Neural progenitor cell (in vitro differentiated cells): ENCODE data around the gene ALKBH7. TPM values are rescaled to one million over a fixed set of nuclear protein-coding genes. Genes with fewer than 3 reads are reported as not detected.

Source experiments
- DNase-seq: peaks from one replicate; pipeline ENCODE4 v3.0.0-alpha.2; 2016; ENCODE audit warnings: low spot score
- H2AFZ ChIP-seq: fragments of 200-600 bp; sonication (generic); replicated peaks from 2 replicates; pipeline ENCODE4 v1.6.1; 2016; ENCODE audit warnings: antibody characterized with exemption
- H3F3A ChIP-seq: fragments of 200-600 bp; sonication (generic); 2 replicates; pipeline ENCODE4 v1.6.1; 2016; ENCODE audit warnings: antibody characterized with exemption, low read depth
- H3K27ac ChIP-seq: fragments of 200-600 bp; sonication (generic); 2 replicates; pipeline ENCODE4 v1.5.1; 2016; ENCODE audit warnings: mild to moderate bottlenecking
- H3K27me3 ChIP-seq: fragments of 200-600 bp; sonication (generic); 2 replicates; pipeline ENCODE4 v1.6.1; 2016; ENCODE audit warnings: mild to moderate bottlenecking, moderate library complexity
- H3K36me3 ChIP-seq: fragments of 200-600 bp; sonication (generic); 2 replicates; pipeline ENCODE4 v1.5.1; 2016
- H3K4me1 ChIP-seq: fragments of 200-600 bp; sonication (generic); 2 replicates; pipeline ENCODE4 v1.6.1; 2016; ENCODE audit warnings: mixed run types
- H3K4me2 ChIP-seq: fragments of 200-600 bp; sonication (generic); 2 replicates; pipeline ENCODE4 v1.6.1; 2016
- H3K4me3 ChIP-seq: fragments of 200-600 bp; sonication (generic); 2 replicates; pipeline ENCODE4 v1.5.1; 2016
- H3K79me2 ChIP-seq: fragments of 200-600 bp; sonication (generic); 2 replicates; pipeline ENCODE4 v1.6.1; 2016; ENCODE audit warnings: low read depth
- H3K9ac ChIP-seq: fragments of 200-600 bp; sonication (generic); 2 replicates; pipeline ENCODE4 v1.6.1; 2016
- H3K9me3 ChIP-seq: fragments of 200-600 bp; sonication (generic); 2 replicates; pipeline ENCODE4 v1.5.1; 2016; ENCODE audit warnings: low read depth
- H4K20me1 ChIP-seq: fragments of 200-600 bp; sonication (generic); 2 replicates; pipeline ENCODE4 v1.6.1; 2016; ENCODE audit warnings: low read depth
- H3K27ac Mint-ChIP-seq: 3 replicates; pipeline ENCODE4 v1.8.0; 2021; ENCODE audit warnings: mixed read lengths
- H3K27me3 Mint-ChIP-seq: 2 replicates; pipeline ENCODE4 v1.8.0; 2022; ENCODE audit warnings: low read depth, mild to moderate bottlenecking, inconsistent platforms, moderate library complexity, mixed read lengths; ENCODE audit not compliant: insufficient read depth
- H3K36me3 Mint-ChIP-seq: 3 replicates; pipeline ENCODE4 v1.8.0; 2021; ENCODE audit warnings: mixed read lengths
- H3K4me1 Mint-ChIP-seq: 3 replicates; pipeline ENCODE4 v1.8.0; 2021; ENCODE audit warnings: mixed read lengths
- H3K4me3 Mint-ChIP-seq: 3 replicates; pipeline ENCODE4 v1.8.0; 2021; ENCODE audit warnings: mild to moderate bottlenecking, moderate library complexity, mixed read lengths
- H3K9me3 Mint-ChIP-seq: 3 replicates; pipeline ENCODE4 v1.8.0; 2020; ENCODE audit warnings: mixed read lengths
- EZH2 ChIP-seq: fragments of 200-600 bp; sonication (generic); IDR thresholded peaks from 2 replicates; pipeline ENCODE4 v1.6.1; 2017; ENCODE audit warnings: antibody characterized with exemption, mild to moderate bottlenecking, moderate library complexity
- EZH2phosphoT487 ChIP-seq: fragments of 200-600 bp; sonication (generic); IDR thresholded peaks from 2 replicates; pipeline ENCODE4 v1.6.1; 2017; ENCODE audit warnings: antibody characterized with exemption
- total RNA-seq: library from RNA; depleted of rRNA; stranded (reverse); fragments of >200 nt; gene quantifications from 2 replicates; pipeline ENCODE4 v1.2.3, GENCODE V29; 2015; ENCODE audit warnings: low replicate concordance
- TF ChIP-seq, protein P1 (sequence below): fragments of 200-600 bp; sonication (generic); IDR thresholded peaks from 2 replicates; pipeline ENCODE4 v1.5.1; 2017; ENCODE audit warnings: antibody characterized with exemption, mild to moderate bottlenecking

ALKBH7 gene
- total RNA-seq, 1 donor from 2014 or later: 19.7 TPM

DNA sequence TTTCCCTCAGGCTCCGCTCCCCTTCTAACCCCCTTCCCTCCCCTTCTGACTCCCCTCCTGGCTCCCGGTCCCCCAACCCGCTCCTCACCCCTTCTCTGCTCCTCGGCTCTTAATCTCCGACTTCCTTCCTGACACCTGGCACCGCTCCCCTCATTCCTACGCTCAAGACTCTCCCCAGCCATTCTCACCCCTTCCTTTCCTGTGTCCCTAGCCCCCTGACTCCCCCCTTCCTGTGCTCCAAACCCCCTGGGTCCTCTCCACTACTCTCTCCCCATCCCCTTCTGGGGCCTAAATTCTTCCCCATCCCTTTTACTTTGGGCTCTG lies 10.6 kb upstream of the ALKBH7 start:
- peaks cover 4% of the 10 kb centered on the region for H3K4me1 ChIP-seq
- H3K27me3 ChIP-seq: no peaks in the 10 kb centered on the region
- H3K9me3 Mint-ChIP-seq: no peaks in the 10 kb centered on the region
- H3K4me1 Mint-ChIP-seq: peaks cover 17% of the 10 kb centered on the region
- peak overlapping the region; percentile 48 for H3K9ac ChIP-seq
- peaks cover 6% of the 10 kb centered on the region for H3K79me2 ChIP-seq
- H3K9me3 ChIP-seq: no peaks in the 10 kb centered on the region
- H2AFZ ChIP-seq: peak overlapping the region; percentile 82
- H3K4me3 ChIP-seq: peak overlapping the region; percentile 73
- H3K36me3 ChIP-seq: no peaks in the 10 kb centered on the region
- no peaks in the 10 kb centered on the region for H4K20me1 ChIP-seq
- peaks cover 6% of the 10 kb centered on the region for H3K27me3 Mint-ChIP-seq
- H3K4me2 ChIP-seq: peak overlapping the region; percentile 93
- H3K27ac Mint-ChIP-seq: no peak overlapping the region
- H3K27ac ChIP-seq: no peak overlapping the region
- H3K4me3 Mint-ChIP-seq: peak overlapping the region; percentile 91
- H3F3A ChIP-seq: no peaks in the 10 kb centered on the region
- H3K36me3 Mint-ChIP-seq: peaks cover 9% of the 10 kb centered on the region
- TF ChIP-seq EZH2 (no peak), EZH2phosphoT487 (no peak)
- TF ChIP-seq, protein P1, sequence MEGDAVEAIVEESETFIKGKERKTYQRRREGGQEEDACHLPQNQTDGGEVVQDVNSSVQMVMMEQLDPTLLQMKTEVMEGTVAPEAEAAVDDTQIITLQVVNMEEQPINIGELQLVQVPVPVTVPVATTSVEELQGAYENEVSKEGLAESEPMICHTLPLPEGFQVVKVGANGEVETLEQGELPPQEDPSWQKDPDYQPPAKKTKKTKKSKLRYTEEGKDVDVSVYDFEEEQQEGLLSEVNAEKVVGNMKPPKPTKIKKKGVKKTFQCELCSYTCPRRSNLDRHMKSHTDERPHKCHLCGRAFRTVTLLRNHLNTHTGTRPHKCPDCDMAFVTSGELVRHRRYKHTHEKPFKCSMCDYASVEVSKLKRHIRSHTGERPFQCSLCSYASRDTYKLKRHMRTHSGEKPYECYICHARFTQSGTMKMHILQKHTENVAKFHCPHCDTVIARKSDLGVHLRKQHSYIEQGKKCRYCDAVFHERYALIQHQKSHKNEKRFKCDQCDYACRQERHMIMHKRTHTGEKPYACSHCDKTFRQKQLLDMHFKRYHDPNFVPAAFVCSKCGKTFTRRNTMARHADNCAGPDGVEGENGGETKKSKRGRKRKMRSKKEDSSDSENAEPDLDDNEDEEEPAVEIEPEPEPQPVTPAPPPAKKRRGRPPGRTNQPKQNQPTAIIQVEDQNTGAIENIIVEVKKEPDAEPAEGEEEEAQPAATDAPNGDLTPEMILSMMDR: no peak
- DNase-seq: no peak

DNA sequence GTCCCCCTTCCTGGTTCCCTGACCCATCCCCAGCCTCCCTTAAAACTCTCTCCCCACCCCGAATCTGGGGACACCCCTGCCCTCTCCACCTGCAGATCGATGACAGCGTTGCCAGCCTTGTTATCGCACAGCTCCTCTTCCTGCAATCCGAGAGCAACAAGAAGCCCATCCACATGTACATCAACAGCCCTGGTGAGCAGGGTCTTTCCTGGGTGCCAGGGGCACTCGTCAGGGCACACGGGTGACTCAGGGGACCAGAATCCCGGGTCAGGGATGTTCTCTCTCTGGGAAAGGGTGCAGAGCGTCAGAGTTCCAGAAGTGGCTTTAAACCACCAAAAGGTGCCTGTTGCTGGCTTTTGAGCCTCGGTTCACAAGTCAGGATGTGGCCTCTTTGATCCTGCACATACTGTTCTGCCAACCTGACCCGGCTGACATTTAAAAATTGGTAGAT lies 10.2 kb upstream of the ALKBH7 start:
- peak overlapping the region; percentile 93 for H3K4me2 ChIP-seq
- H3K27ac Mint-ChIP-seq: peak overlapping the region; percentile 15
- H2AFZ ChIP-seq: no peak overlapping the region
- no peaks in the 10 kb centered on the region for H4K20me1 ChIP-seq
- H3K27ac ChIP-seq: no peak overlapping the region
- no peaks in the 10 kb centered on the region for H3K36me3 ChIP-seq
- H3K4me3 Mint-ChIP-seq: peak overlapping the region; percentile 91
- no peaks in the 10 kb centered on the region for H3K9me3 ChIP-seq
- H3K27me3 ChIP-seq: no peaks in the 10 kb centered on the region
- peak overlapping the region; percentile 48 for H3K9ac ChIP-seq
- H3K4me3 ChIP-seq: peak overlapping the region; percentile 73
- peaks cover 6% of the 10 kb centered on the region for H3K79me2 ChIP-seq
- H3K4me1 ChIP-seq: peaks cover 4% of the 10 kb centered on the region
- DNase-seq: no peak
- no peaks in the 10 kb centered on the region for H3K9me3 Mint-ChIP-seq
- TF ChIP-seq EZH2 (no peak), EZH2phosphoT487 (no peak)
- TF ChIP-seq, protein P1: no peak
- H3K4me1 Mint-ChIP-seq: peaks cover 17% of the 10 kb centered on the region
- H3F3A ChIP-seq: no peaks in the 10 kb centered on the region
- peaks cover 9% of the 10 kb centered on the region for H3K36me3 Mint-ChIP-seq
- peaks cover 7% of the 10 kb centered on the region for H3K27me3 Mint-ChIP-seq

DNA sequence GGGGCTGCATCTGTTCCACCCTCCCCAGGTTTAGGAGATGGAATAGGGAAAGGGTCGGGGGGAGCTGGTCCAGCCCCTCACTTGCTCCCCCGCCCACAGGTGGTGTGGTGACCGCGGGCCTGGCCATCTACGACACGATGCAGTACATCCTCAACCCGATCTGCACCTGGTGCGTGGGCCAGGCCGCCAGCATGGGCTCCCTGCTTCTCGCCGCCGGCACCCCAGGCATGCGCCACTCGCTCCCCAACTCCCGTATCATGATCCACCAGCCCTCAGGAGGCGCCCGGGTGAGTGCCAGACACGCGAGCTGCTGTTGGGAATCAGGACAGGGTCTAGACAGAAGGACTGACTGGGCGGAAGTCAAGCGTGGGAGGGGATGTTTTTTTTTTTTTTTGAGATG lies 8.2 kb upstream of the ALKBH7 start:
- Mint-ChIP-seq H3K27ac (no peak overlapping the region), H3K9me3 (no peaks in the 10 kb centered on the region), H3K27me3 (peaks cover 5% of the 10 kb centered on the region), H3K36me3 (peaks cover 13% of the 10 kb centered on the region), H3K4me1 (peaks cover 10% of the 10 kb centered on the region), H3K4me3 (no peak overlapping the region)
- no peaks in the 10 kb centered on the region for H3F3A ChIP-seq
- no peak overlapping the region for H3K4me2 ChIP-seq
- H3K4me1 ChIP-seq: peaks cover 4% of the 10 kb centered on the region
- H3K36me3 ChIP-seq: no peaks in the 10 kb centered on the region
- H3K27ac ChIP-seq: no peak overlapping the region
- no peak overlapping the region for H3K9ac ChIP-seq
- no peak for TF ChIP-seq EZH2phosphoT487
- TF ChIP-seq, protein P1: no peak
- no peak for TF ChIP-seq EZH2
- no peaks in the 10 kb centered on the region for H3K27me3 ChIP-seq
- peaks cover 6% of the 10 kb centered on the region for H3K79me2 ChIP-seq
- H3K4me3 ChIP-seq: no peak overlapping the region
- H3K9me3 ChIP-seq: no peaks in the 10 kb centered on the region
- H2AFZ ChIP-seq: no peak overlapping the region
- no peak for DNase-seq
- H4K20me1 ChIP-seq: no peaks in the 10 kb centered on the region
